WTC11 (cell line): ENCODE data around the gene METRN. TPM values are rescaled to one million over a fixed set of nuclear protein-coding genes. Genes with fewer than 3 reads are reported as not detected.

ENCODE experiments used
- ATAC-seq: fragments of 200-7000 bp; cut with Tn5 transposase; 2 replicates; pipeline ENCODE4 v1.10.0; 2021; ENCODE audit warnings: mild to moderate bottlenecking, moderate library complexity
- CTCF ChIA-PET: fragments of 300-600 bp; sonication (Branson Sonifier 250); formaldehyde crosslinking; loops from one replicate; lab custom pipeline; 2021; ENCODE audit warnings: antibody characterized with exemption; lab: Charles Lee
- POLR2A ChIA-PET: fragments of 350-600 bp; sonication (Branson Sonifier 250); formaldehyde crosslinking; loops from one replicate; lab custom pipeline; 2021; ENCODE audit warnings: antibody characterized with exemption; lab: Charles Lee
- DNase-seq: peaks from one replicate; pipeline ENCODE4 v3.0.0; 2021; ENCODE audit warnings: low spot score
- H3K27ac Mint-ChIP-seq: 2 replicates; pipeline ENCODE4 v1.8.0; 2021; ENCODE audit warnings: mixed read lengths
- H3K27me3 Mint-ChIP-seq: 2 replicates; pipeline ENCODE4 v1.8.0; 2021; ENCODE audit warnings: low read depth, mild to moderate bottlenecking, moderate library complexity, mixed read lengths
- H3K36me3 Mint-ChIP-seq: 2 replicates; pipeline ENCODE4 v1.8.0; 2021; ENCODE audit warnings: mixed read lengths
- H3K4me1 Mint-ChIP-seq: 2 replicates; pipeline ENCODE4 v1.8.0; 2022; ENCODE audit warnings: mixed read lengths
- H3K4me3 Mint-ChIP-seq: 2 replicates; pipeline ENCODE4 v1.8.0; 2021; ENCODE audit warnings: mild to moderate bottlenecking, moderate library complexity, mixed read lengths
- H3K9me3 Mint-ChIP-seq: 2 replicates; pipeline ENCODE4 v1.8.0; 2021; ENCODE audit warnings: mixed read lengths
- AFF4 ChIP-seq: sonication (generic); formaldehyde crosslinking; IDR thresholded peaks from 2 replicates; pipeline ENCODE4 v1.8.1; 2023; ENCODE audit warnings: mild to moderate bottlenecking, missing genetic modification reagents, borderline replicate concordance
- ARID4B ChIP-seq: sonication (generic); formaldehyde crosslinking; IDR thresholded peaks from 2 replicates; pipeline ENCODE4 v1.8.0; 2023; ENCODE audit warnings: missing genetic modification reagents, mild to moderate bottlenecking, borderline replicate concordance
- ATF3 ChIP-seq: sonication (generic); formaldehyde crosslinking; conservative IDR thresholded peaks from 2 replicates; pipeline ENCODE4 v1.8.1; 2022; ENCODE audit warnings: mild to moderate bottlenecking, missing genetic modification reagents
- ATF6 ChIP-seq: sonication (generic); formaldehyde crosslinking; IDR thresholded peaks from 2 replicates; pipeline ENCODE4 v1.8.1; 2023; ENCODE audit warnings: mild to moderate bottlenecking, missing genetic modification reagents
- CBFB ChIP-seq: sonication (generic); formaldehyde crosslinking; IDR thresholded peaks from 2 replicates; pipeline ENCODE4 v1.8.1; 2022; ENCODE audit warnings: mild to moderate bottlenecking, low read depth, missing genetic modification reagents
- CREB1 ChIP-seq: sonication (generic); formaldehyde crosslinking; IDR thresholded peaks from 2 replicates; pipeline ENCODE4 v1.8.0; 2023; ENCODE audit warnings: mild to moderate bottlenecking, missing genetic modification reagents
- E2F5 ChIP-seq: sonication (generic); formaldehyde crosslinking; IDR thresholded peaks from 2 replicates; pipeline ENCODE4 v1.8.1; 2022; ENCODE audit warnings: mild to moderate bottlenecking, moderate library complexity, missing genetic modification reagents
- ERG ChIP-seq: fragments of 250-450 bp; sonication (Bioruptor Pico); IDR thresholded peaks from 2 replicates; pipeline ENCODE4 v1.8.0; 2021; ENCODE audit warnings: mild to moderate bottlenecking
- ETV6 ChIP-seq: sonication (generic); formaldehyde crosslinking; IDR thresholded peaks from 2 replicates; pipeline ENCODE4 v1.8.1; 2022; ENCODE audit warnings: mild to moderate bottlenecking, missing genetic modification reagents
- HMGA2 ChIP-seq: fragments of 250-450 bp; sonication (Bioruptor Pico); IDR thresholded peaks from 2 replicates; pipeline ENCODE4 v1.4.0; 2021; ENCODE audit warnings: mild to moderate bottlenecking, moderate library complexity
- HMGXB4 ChIP-seq: sonication (generic); formaldehyde crosslinking; IDR thresholded peaks from 2 replicates; pipeline ENCODE4 v1.8.1; 2023; ENCODE audit warnings: mild to moderate bottlenecking, moderate library complexity, missing genetic modification reagents
- JAZF1 ChIP-seq: fragments of 250-450 bp; sonication (Bioruptor Pico); IDR thresholded peaks from 2 replicates; pipeline ENCODE4 v1.9.0; 2021; ENCODE audit warnings: moderate library complexity, mild to moderate bottlenecking, inconsistent platforms
- PREB ChIP-seq: sonication (generic); formaldehyde crosslinking; IDR thresholded peaks from 2 replicates; pipeline ENCODE4 v1.8.1; 2022; ENCODE audit warnings: mild to moderate bottlenecking, missing genetic modification reagents, moderate library complexity, borderline replicate concordance
- PRRX2 ChIP-seq: fragments of 250-450 bp; sonication (Bioruptor Pico); IDR thresholded peaks from 2 replicates; pipeline ENCODE4 v1.8.0; 2021; ENCODE audit warnings: mild to moderate bottlenecking
- SMAD4 ChIP-seq: sonication (generic); formaldehyde crosslinking; IDR thresholded peaks from 2 replicates; pipeline ENCODE4 v1.8.0; 2022; ENCODE audit warnings: mild to moderate bottlenecking, missing genetic modification reagents
- SP1 ChIP-seq: sonication (generic); formaldehyde crosslinking; conservative IDR thresholded peaks from 2 replicates; pipeline ENCODE4 v1.8.1; 2022; ENCODE audit warnings: missing genetic modification reagents
- TCF7 ChIP-seq: sonication (generic); formaldehyde crosslinking; IDR thresholded peaks from 2 replicates; pipeline ENCODE4 v1.8.0; 2022; ENCODE audit warnings: mild to moderate bottlenecking, low read depth, missing genetic modification reagents, moderate library complexity
- TEAD4 ChIP-seq: sonication (generic); formaldehyde crosslinking; IDR thresholded peaks from 2 replicates; pipeline ENCODE4 v1.8.0; 2022; ENCODE audit warnings: mild to moderate bottlenecking, missing genetic modification reagents
- ZNF138 ChIP-seq: sonication (generic); formaldehyde crosslinking; conservative IDR thresholded peaks from 2 replicates; pipeline ENCODE4 v1.8.1; 2022; ENCODE audit warnings: mild to moderate bottlenecking, moderate library complexity, missing genetic modification reagents
- ZNF671 ChIP-seq: fragments of 250-450 bp; sonication (Bioruptor Pico); IDR thresholded peaks from 2 replicates; pipeline ENCODE4 v1.8.0; 2021; ENCODE audit warnings: mild to moderate bottlenecking
- total RNA-seq: library from RNA; stranded (reverse); gene quantifications from 3 replicates; pipeline ENCODE4 v1.2.3, GENCODE V29; 2021

Gene METRN
- total RNA-seq, 1 experiment from 2014 or later: 30.9 TPM

- Mint-ChIP-seq H3K4me3 (no peak overlapping the region), H3K4me1 (peaks cover 12% of the 10 kb centered on the region), H3K27me3 (no peaks in the 10 kb centered on the region), H3K27ac (no peak overlapping the region), H3K9me3 (no peaks in the 10 kb centered on the region), H3K36me3 (peaks cover 11% of the 10 kb centered on the region)
- ATAC-seq (no peak), DNase-seq (no peak)
- no peak for TF ChIP-seq ZNF671 (CRISPR knock-in tag)
- TF ChIP-seq HMGA2 (CRISPR knock-in tag): no peak
- TF ChIP-seq ARID4B (CRISPR knock-in tag): no peak
- no peak for TF ChIP-seq ATF3
- TF ChIP-seq TCF7 (CRISPR knock-in tag): no peak
- no peak for TF ChIP-seq SMAD4 (CRISPR knock-in tag)
- no peak for TF ChIP-seq HMGXB4
- TF ChIP-seq CBFB: no peak
- no peak for TF ChIP-seq JAZF1 (CRISPR knock-in tag)
- TF ChIP-seq ATF6 (CRISPR knock-in tag): no peak
- TF ChIP-seq TEAD4 (CRISPR knock-in tag): no peak
- TF ChIP-seq CREB1: no peak
- no peak for TF ChIP-seq ETV6 (CRISPR knock-in tag)
- no peak for TF ChIP-seq SP1 (CRISPR knock-in tag)
- TF ChIP-seq PRRX2 (CRISPR knock-in tag): no peak
- no peak for TF ChIP-seq E2F5 (CRISPR knock-in tag)
- no peak for TF ChIP-seq ERG (CRISPR knock-in tag)
- TF ChIP-seq AFF4 (CRISPR knock-in tag): no peak
- no peak for TF ChIP-seq ZNF138 (CRISPR knock-in tag)
- TF ChIP-seq PREB (CRISPR knock-in tag): no peak
- POLR2A ChIA-PET: no interaction called here
- CTCF ChIA-PET: interaction anchor here (0.7 kb wide), 1 partner anchor 12 kb away, joined by 4 read pairs; no protein-coding TSS in a partner anchor
Measured at GRCh38 chr16:672371-672770, 42.5 kb upstream of the METRN start.
